Parathyroid adenoma (tissue), 2 donors: Measurements from ENCODE around the gene CKM.

Experiments
- H2AFZ ChIP-seq: fragments of 300-600 bp; sonication (generic); one replicate; pipeline ENCODE4 v1.7.0; 2017; ENCODE audit warnings: antibody characterized with exemption, mild to moderate bottlenecking
- H3K27ac ChIP-seq: fragments of 300-600 bp; sonication (generic); one replicate; pipeline ENCODE4 v1.7.0; 2017
- H3K27me3 ChIP-seq: fragments of 300-600 bp; sonication (generic); one replicate; pipeline ENCODE4 v1.7.0; 2017; ENCODE audit warnings: low read length; ENCODE audit not compliant: control insufficient read depth, insufficient read depth
- H3K36me3 ChIP-seq: fragments of 300-600 bp; sonication (generic); one replicate; pipeline ENCODE4 v1.7.0; 2017; ENCODE audit warnings: low read length; ENCODE audit not compliant: control insufficient read depth, insufficient read depth
- H3K4me1 ChIP-seq: fragments of 300-600 bp; sonication (generic); one replicate; pipeline ENCODE4 v1.7.0; 2017; ENCODE audit warnings: control low read depth
- H3K4me2 ChIP-seq: fragments of 300-600 bp; sonication (generic); one replicate; pipeline ENCODE4 v1.7.0; 2017; ENCODE audit warnings: low read length
- H3K4me3 ChIP-seq: fragments of 300-600 bp; sonication (generic); one replicate; pipeline ENCODE4 v1.7.0; 2017; ENCODE audit warnings: low read depth, low read length
- H3K79me2 ChIP-seq: fragments of 300-600 bp; sonication (generic); one replicate; pipeline ENCODE4 v1.7.0; 2017; ENCODE audit warnings: control low read depth
- H3K9ac ChIP-seq: fragments of 300-600 bp; sonication (generic); one replicate; pipeline ENCODE4 v1.7.0; 2017; ENCODE audit warnings: mild to moderate bottlenecking
- H3K9me3 ChIP-seq: fragments of 300-600 bp; sonication (generic); one replicate; pipeline ENCODE4 v1.7.0; 2017; ENCODE audit warnings: low read length; ENCODE audit not compliant: control insufficient read depth
- TF ChIP-seq, protein P1 (sequence below): fragments of 300-600 bp; sonication (generic); IDR thresholded peaks from one replicate; pipeline ENCODE4 v1.7.0; 2017; ENCODE audit warnings: antibody characterized with exemption, mild to moderate bottlenecking
- donor health status: primary hyperparathyroidism.

CKM gene

GRCh38 chr19:45352914-45353796 lies 30.5 kb upstream of the CKM start:
- Histone ChIP-seq H3K9me3 (no peaks in the 10 kb centered on the region), H3K4me3 (no peak overlapping the region), H3K27ac (no peak overlapping the region), H3K27me3 (no peaks in the 10 kb centered on the region), H3K4me1 (no peaks in the 10 kb centered on the region), H3K36me3 (no peaks in the 10 kb centered on the region), H2AFZ (no peak overlapping the region), H3K79me2 (no peaks in the 10 kb centered on the region), H3K9ac (no peak overlapping the region), H3K4me2 (no peak overlapping the region)
- TF ChIP-seq, protein P1, sequence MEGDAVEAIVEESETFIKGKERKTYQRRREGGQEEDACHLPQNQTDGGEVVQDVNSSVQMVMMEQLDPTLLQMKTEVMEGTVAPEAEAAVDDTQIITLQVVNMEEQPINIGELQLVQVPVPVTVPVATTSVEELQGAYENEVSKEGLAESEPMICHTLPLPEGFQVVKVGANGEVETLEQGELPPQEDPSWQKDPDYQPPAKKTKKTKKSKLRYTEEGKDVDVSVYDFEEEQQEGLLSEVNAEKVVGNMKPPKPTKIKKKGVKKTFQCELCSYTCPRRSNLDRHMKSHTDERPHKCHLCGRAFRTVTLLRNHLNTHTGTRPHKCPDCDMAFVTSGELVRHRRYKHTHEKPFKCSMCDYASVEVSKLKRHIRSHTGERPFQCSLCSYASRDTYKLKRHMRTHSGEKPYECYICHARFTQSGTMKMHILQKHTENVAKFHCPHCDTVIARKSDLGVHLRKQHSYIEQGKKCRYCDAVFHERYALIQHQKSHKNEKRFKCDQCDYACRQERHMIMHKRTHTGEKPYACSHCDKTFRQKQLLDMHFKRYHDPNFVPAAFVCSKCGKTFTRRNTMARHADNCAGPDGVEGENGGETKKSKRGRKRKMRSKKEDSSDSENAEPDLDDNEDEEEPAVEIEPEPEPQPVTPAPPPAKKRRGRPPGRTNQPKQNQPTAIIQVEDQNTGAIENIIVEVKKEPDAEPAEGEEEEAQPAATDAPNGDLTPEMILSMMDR: no peak

- no peak overlapping the region for H3K9ac ChIP-seq
- TF ChIP-seq, protein P1: no peak
- H3K27me3 ChIP-seq: no peaks in the 10 kb centered on the region
- H3K4me3 ChIP-seq: no peak overlapping the region
- no peak overlapping the region for H2AFZ ChIP-seq
- H3K9me3 ChIP-seq: no peaks in the 10 kb centered on the region
- H3K79me2 ChIP-seq: no peaks in the 10 kb centered on the region
- no peak overlapping the region for H3K4me2 ChIP-seq
- no peaks in the 10 kb centered on the region for H3K4me1 ChIP-seq
- no peaks in the 10 kb centered on the region for H3K36me3 ChIP-seq
- H3K27ac ChIP-seq: no peak overlapping the region
Observed at GRCh38 chr19:45352471-45352870, 29.8 kb upstream of the CKM start.

- no peaks in the 10 kb centered on the region for H3K9me3 ChIP-seq
- H3K4me1 ChIP-seq: no peaks in the 10 kb centered on the region
- no peaks in the 10 kb centered on the region for H3K36me3 ChIP-seq
- H3K27me3 ChIP-seq: no peaks in the 10 kb centered on the region
- H3K27ac ChIP-seq: no peak overlapping the region
- no peak overlapping the region for H3K4me2 ChIP-seq
- no peaks in the 10 kb centered on the region for H3K79me2 ChIP-seq
- TF ChIP-seq, protein P1: no peak
- H2AFZ ChIP-seq: no peak overlapping the region
- no peak overlapping the region for H3K4me3 ChIP-seq
- H3K9ac ChIP-seq: no peak overlapping the region
Observed at GRCh38 chr19:45352062-45352461, 29.4 kb upstream of the CKM start.

GRCh38 chr19:45351401-45351952 lies 28.8 kb upstream of the CKM start:
- H3K4me3 ChIP-seq: no peak overlapping the region
- no peaks in the 10 kb centered on the region for H3K27me3 ChIP-seq
- H3K9ac ChIP-seq: no peak overlapping the region
- H3K4me2 ChIP-seq: no peak overlapping the region
- H3K4me1 ChIP-seq: no peaks in the 10 kb centered on the region
- no peaks in the 10 kb centered on the region for H3K9me3 ChIP-seq
- H2AFZ ChIP-seq: no peak overlapping the region
- no peaks in the 10 kb centered on the region for H3K36me3 ChIP-seq
- no peak overlapping the region for H3K27ac ChIP-seq
- TF ChIP-seq, protein P1: no peak
- H3K79me2 ChIP-seq: no peaks in the 10 kb centered on the region
